Body of pancreas (tissue), 4 donors: ENCODE results near the gene ST7L. TPM values are rescaled to one million over a fixed set of nuclear protein-coding genes. Genes with fewer than 3 reads are reported as not detected.

ENCODE experiments used
- ATAC-seq: fragments of 150-250 bp; one replicate; pipeline ENCODE4 v1.9.1; 2016
- DNase-seq, 4 donors: peaks; one replicate each; pipeline ENCODE4 v3.0.0-alpha.2; 2019
- H3K27ac ChIP-seq, 4 donors: fragments of 200-600 bp; sonication (generic); 1 replicate in 3 of 4; 2 replicates in 1 of 4; pipeline versions ENCODE4 v1.5.1 to v1.6.1; 2016 to 2019; ENCODE audit warnings: mild to moderate bottlenecking in 1 of 4, mixed read lengths in 1 of 4, moderate library complexity in 1 of 4
- H3K27me3 ChIP-seq, 2 donors: fragments of 200-600 bp; sonication (generic); one replicate each; pipeline ENCODE4 v1.6.0; 2016; ENCODE audit warnings: mild to moderate bottlenecking in 1 of 2
- H3K36me3 ChIP-seq, 2 donors: fragments of 200-600 bp; sonication (generic); replicated peaks in 1 of 2; 2 replicates each; pipeline ENCODE4 v1.5.1; 2016; ENCODE audit warnings: low read depth in 2 of 2; ENCODE audit not compliant: insufficient read depth in 1 of 2
- H3K4me1 ChIP-seq: fragments of 200-600 bp; sonication (generic); one replicate; pipeline ENCODE4 v1.6.0; 2016
- H3K4me3 ChIP-seq, 2 donors: fragments of 200-600 bp; sonication (generic); 1 replicate in 1 of 2; 2 replicates in 1 of 2; pipeline ENCODE4 v1.5.1; 2016 to 2019
- H3K9me3 ChIP-seq, 3 donors: fragments of 200-600 bp; sonication (generic); 1 replicate in 2 of 3; 2 replicates in 1 of 3; pipeline ENCODE4 v1.5.1; 2016
- CTCF ChIP-seq, 7 experiments: fragments of 450-650 bp in 4 of 7; fragments of 200-600 bp in 3 of 7; sonication (generic) in 3 of 7; IDR thresholded peaks; one replicate each; pipeline ENCODE4 v1.5.1; 2016 to 2019; ENCODE audit warnings: antibody characterized with exemption in 7 of 7
- POLR2A ChIP-seq, 3 donors: fragments of 450-650 bp; IDR thresholded peaks; one replicate each; pipeline ENCODE4 v1.6.1; 2016; ENCODE audit warnings: antibody characterized with exemption in 3 of 3, mild to moderate bottlenecking in 2 of 3
- WGBS, 2 donors: methylation state at CpG; one replicate each; pipeline ENCODE4 v1.1.5; 2017; 5-methylcytosine and 5-hydroxymethylcytosine counted together
- intact Hi-C: fragments of 100-400 bp; cut with DNase I; formaldehyde crosslinking; loops from one replicate; pipeline ENCODE4 v1.15.1; 2023
- total RNA-seq, 2 donors: library from RNA; depleted of rRNA; stranded (reverse); fragments of >200 nt; gene quantifications; one replicate each; pipeline ENCODE4 v1.1.0, GENCODE V29; 2016

Gene ST7L
- total RNA-seq, 2 donors from 2014 or later, result 9.6 to 22.3 TPM

GRCh38 chr1:112636597-112637253 is 17.8 kb upstream of the ST7L start:
- Histone ChIP-seq H3K27ac (peak overlapping the region; percentile 3 to 50 (median 24)), H3K9me3 (no peaks in the 10 kb centered on the region), H3K4me1 (peaks cover 46% of the 10 kb centered on the region), H3K36me3 (no peaks in the 10 kb centered on the region), H3K27me3 (no peaks in the 10 kb centered on the region), H3K4me3 (no peak overlapping the region)
- ATAC-seq, result no peak
- no peak for TF ChIP-seq POLR2A (IDR thresholded peaks at IDR 0.05)
- no peak for TF ChIP-seq CTCF (IDR thresholded peaks at IDR 0.05)
- intact Hi-C loops, result no loop called here
- no peak for DNase-seq

GRCh38 chr1:112636056-112636455 is 17.1 kb upstream of the ST7L start:
- Histone ChIP-seq H3K27me3 (no peaks in the 10 kb centered on the region), H3K27ac (peak overlapping the region in 1 of 4 donors; percentile 50), H3K9me3 (no peaks in the 10 kb centered on the region), H3K36me3 (no peaks in the 10 kb centered on the region), H3K4me3 (no peak overlapping the region), H3K4me1 (peaks cover 53% of the 10 kb centered on the region)
- DNase-seq, result no peak
- 78 to 81% methylated on average over 2 of the region's 2 CpGs for WGBS, 2 donors
- TF ChIP-seq POLR2A (IDR thresholded peaks at IDR 0.05) (no peak), CTCF (IDR thresholded peaks at IDR 0.05) (no peak)
- ATAC-seq, result no peak
- intact Hi-C loops, result no loop called here

GRCh38 chr1:112634367-112634766 is 15.4 kb upstream of the ST7L start:
- ATAC-seq, result no peak
- intact Hi-C loops, result no loop called here
- no peak for DNase-seq
- no peak for TF ChIP-seq POLR2A (IDR thresholded peaks at IDR 0.05)
- TF ChIP-seq CTCF (IDR thresholded peaks at IDR 0.05), result no peak
- Histone ChIP-seq H3K36me3 (no peaks in the 10 kb centered on the region), H3K4me1 (peaks cover 61% of the 10 kb centered on the region), H3K27me3 (no peaks in the 10 kb centered on the region), H3K9me3 (no peaks in the 10 kb centered on the region), H3K4me3 (no peak overlapping the region), H3K27ac (no peak overlapping the region)

GRCh38 chr1:112633628-112634027 is 14.7 kb upstream of the ST7L start:
- 94 to 96% methylated on average over 2 of the region's 2 CpGs for WGBS, 2 donors
- intact Hi-C loops, result no loop called here
- Histone ChIP-seq H3K4me3 (no peak overlapping the region), H3K27me3 (no peaks in the 10 kb centered on the region), H3K4me1 (peaks cover 61% of the 10 kb centered on the region), H3K9me3 (no peaks in the 10 kb centered on the region), H3K27ac (no peak overlapping the region), H3K36me3 (no peaks in the 10 kb centered on the region)
- DNase-seq (no peak), ATAC-seq (no peak)
- no peak for TF ChIP-seq POLR2A (IDR thresholded peaks at IDR 0.05)
- no peak for TF ChIP-seq CTCF (IDR thresholded peaks at IDR 0.05)

- peaks cover 48% of the 10 kb centered on the region for H3K4me1 ChIP-seq
- no peak for ATAC-seq
- intact Hi-C loops, result loop anchor here (10.0 kb wide), 1 partner anchor 66 kb away; no protein-coding TSS in a partner anchor
These were observed 10.3 kb upstream of the ST7L start for GRCh38 chr1:112629256-112629655.

More at GRCh38 chr1:112629256-112629655, 10.3 kb upstream of the ST7L start:
- Histone ChIP-seq H3K27me3 (no peaks in the 10 kb centered on the region), H3K27ac (no peak overlapping the region), H3K9me3 (no peaks in the 10 kb centered on the region), H3K36me3 (no peaks in the 10 kb centered on the region), H3K4me3 (no peak overlapping the region)
- TF ChIP-seq POLR2A (IDR thresholded peaks at IDR 0.05) (no peak), CTCF (IDR thresholded peaks at IDR 0.05) (no peak)
- no peak for DNase-seq
